ENCODE data around the gene NUDT3. TPM values are rescaled to one million over a fixed set of nuclear protein-coding genes. Genes with fewer than 3 reads are reported as not detected.

Gene NUDT3
- total and polyA plus RNA-seq, 9 of the 15 experiments (the other 6 are each of a cell fraction or from before 2014, with no cell fraction given), result 5.4 to 81.2 (median 56.4) TPM

DNA sequence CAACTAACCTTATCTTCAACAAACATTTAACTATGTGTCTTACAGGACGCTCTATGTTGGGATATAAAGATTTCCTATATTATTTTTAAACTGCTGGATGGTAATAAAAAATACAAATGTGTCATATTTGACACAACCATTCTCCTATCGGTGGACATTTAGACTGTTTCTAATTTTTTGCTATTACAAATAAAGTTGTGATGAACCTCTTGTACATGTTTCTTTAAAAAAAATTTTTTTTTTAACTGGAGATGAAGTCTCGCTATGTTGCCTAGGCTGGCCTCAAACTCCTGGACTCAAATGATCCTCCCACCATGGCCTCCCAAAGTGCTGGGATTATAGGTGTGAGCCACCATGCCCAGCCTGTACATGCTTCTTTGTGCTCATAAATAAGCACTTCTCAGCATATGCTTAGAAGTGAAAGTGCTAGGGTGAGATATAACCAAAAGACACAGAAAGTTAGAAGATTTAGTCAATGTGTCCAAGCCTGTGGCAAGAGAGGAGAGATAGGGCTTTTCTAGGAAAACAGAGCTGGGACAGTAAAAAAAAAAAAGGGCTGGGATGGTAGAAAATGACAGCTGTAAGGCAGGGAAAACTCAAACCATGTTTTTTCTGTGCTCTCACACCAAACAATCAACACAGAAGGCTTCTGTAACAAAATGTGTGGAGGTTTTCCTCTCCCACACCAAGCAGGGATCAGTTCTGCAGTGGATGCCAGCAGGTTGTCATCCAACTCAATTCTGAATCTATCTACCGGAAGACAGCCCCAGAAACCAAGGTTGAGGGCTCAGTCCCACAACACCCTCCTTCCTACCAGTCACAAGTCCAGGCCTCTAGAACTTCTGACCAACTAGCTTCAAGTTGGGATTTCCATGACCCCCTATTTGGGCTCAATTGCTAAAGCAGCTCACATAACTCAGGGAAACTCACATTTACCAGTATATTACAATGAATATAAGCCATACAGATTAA lies 73.7 kb downstream of the NUDT3 start (continued):
- TF ChIP-seq, protein P1, sequence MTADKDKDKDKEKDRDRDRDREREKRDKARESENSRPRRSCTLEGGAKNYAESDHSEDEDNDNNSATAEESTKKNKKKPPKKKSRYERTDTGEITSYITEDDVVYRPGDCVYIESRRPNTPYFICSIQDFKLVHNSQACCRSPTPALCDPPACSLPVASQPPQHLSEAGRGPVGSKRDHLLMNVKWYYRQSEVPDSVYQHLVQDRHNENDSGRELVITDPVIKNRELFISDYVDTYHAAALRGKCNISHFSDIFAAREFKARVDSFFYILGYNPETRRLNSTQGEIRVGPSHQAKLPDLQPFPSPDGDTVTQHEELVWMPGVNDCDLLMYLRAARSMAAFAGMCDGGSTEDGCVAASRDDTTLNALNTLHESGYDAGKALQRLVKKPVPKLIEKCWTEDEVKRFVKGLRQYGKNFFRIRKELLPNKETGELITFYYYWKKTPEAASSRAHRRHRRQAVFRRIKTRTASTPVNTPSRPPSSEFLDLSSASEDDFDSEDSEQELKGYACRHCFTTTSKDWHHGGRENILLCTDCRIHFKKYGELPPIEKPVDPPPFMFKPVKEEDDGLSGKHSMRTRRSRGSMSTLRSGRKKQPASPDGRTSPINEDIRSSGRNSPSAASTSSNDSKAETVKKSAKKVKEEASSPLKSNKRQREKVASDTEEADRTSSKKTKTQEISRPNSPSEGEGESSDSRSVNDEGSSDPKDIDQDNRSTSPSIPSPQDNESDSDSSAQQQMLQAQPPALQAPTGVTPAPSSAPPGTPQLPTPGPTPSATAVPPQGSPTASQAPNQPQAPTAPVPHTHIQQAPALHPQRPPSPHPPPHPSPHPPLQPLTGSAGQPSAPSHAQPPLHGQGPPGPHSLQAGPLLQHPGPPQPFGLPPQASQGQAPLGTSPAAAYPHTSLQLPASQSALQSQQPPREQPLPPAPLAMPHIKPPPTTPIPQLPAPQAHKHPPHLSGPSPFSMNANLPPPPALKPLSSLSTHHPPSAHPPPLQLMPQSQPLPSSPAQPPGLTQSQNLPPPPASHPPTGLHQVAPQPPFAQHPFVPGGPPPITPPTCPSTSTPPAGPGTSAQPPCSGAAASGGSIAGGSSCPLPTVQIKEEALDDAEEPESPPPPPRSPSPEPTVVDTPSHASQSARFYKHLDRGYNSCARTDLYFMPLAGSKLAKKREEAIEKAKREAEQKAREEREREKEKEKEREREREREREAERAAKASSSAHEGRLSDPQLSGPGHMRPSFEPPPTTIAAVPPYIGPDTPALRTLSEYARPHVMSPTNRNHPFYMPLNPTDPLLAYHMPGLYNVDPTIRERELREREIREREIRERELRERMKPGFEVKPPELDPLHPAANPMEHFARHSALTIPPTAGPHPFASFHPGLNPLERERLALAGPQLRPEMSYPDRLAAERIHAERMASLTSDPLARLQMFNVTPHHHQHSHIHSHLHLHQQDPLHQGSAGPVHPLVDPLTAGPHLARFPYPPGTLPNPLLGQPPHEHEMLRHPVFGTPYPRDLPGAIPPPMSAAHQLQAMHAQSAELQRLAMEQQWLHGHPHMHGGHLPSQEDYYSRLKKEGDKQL (CRISPR knock-in tag; IDR thresholded peaks at IDR 0.05; ENCODE audit: borderline replicate concordance), result no peak
- no peak for TF ChIP-seq GABPB1 (CRISPR knock-in tag; IDR thresholded peaks at IDR 0.05)
- no peak for TF ChIP-seq HMG20B (CRISPR knock-in tag; IDR thresholded peaks at IDR 0.05)
- TF ChIP-seq, protein P2, sequence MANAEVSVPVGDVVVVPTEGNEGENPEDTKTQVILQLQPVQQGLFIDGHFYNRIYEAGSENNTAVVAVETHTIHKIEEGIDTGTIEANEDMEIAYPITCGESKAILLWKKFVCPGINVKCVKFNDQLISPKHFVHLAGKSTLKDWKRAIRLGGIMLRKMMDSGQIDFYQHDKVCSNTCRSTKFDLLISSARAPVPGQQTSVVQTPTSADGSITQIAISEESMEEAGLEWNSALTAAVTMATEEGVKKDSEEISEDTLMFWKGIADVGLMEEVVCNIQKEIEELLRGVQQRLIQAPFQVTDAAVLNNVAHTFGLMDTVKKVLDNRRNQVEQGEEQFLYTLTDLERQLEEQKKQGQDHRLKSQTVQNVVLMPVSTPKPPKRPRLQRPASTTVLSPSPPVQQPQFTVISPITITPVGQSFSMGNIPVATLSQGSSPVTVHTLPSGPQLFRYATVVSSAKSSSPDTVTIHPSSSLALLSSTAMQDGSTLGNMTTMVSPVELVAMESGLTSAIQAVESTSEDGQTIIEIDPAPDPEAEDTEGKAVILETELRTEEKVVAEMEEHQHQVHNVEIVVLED (CRISPR knock-in tag; IDR thresholded peaks at IDR 0.05), result no peak
- TF ChIP-seq KAT2B (IDR thresholded peaks at IDR 0.05; ENCODE audit: low read depth, low read length), result no peak
- no peak for TF ChIP-seq NFXL1 (CRISPR knock-in tag; IDR thresholded peaks at IDR 0.05)
- TF ChIP-seq HDAC1 (IDR thresholded peaks at IDR 0.05), result peak in 1 of 2 experiments; percentile 67; a peak in 2 of 4 replicates
- TF ChIP-seq TEAD4 (IDR thresholded peaks at IDR 0.05; ENCODE audit: low read length), result peak; percentile 71; the same call in 1 of the 2 replicates
- no peak for TF ChIP-seq TEAD4 (CRISPR knock-in tag; IDR thresholded peaks at IDR 0.05; ENCODE audit: borderline replicate concordance)
- TF ChIP-seq ZNF24 (IDR thresholded peaks at IDR 0.05), result no peak
- TF ChIP-seq ZNF316 (IDR thresholded peaks at IDR 0.05), result peak; percentile 45; the same call in 1 of the 2 replicates
- TF ChIP-seq, protein P3, sequence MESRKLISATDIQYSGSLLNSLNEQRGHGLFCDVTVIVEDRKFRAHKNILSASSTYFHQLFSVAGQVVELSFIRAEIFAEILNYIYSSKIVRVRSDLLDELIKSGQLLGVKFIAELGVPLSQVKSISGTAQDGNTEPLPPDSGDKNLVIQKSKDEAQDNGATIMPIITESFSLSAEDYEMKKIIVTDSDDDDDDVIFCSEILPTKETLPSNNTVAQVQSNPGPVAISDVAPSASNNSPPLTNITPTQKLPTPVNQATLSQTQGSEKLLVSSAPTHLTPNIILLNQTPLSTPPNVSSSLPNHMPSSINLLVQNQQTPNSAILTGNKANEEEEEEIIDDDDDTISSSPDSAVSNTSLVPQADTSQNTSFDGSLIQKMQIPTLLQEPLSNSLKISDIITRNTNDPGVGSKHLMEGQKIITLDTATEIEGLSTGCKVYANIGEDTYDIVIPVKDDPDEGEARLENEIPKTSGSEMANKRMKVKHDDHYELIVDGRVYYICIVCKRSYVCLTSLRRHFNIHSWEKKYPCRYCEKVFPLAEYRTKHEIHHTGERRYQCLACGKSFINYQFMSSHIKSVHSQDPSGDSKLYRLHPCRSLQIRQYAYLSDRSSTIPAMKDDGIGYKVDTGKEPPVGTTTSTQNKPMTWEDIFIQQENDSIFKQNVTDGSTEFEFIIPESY (CRISPR knock-in tag; IDR thresholded peaks at IDR 0.05), result no peak
- TF ChIP-seq, protein P4, sequence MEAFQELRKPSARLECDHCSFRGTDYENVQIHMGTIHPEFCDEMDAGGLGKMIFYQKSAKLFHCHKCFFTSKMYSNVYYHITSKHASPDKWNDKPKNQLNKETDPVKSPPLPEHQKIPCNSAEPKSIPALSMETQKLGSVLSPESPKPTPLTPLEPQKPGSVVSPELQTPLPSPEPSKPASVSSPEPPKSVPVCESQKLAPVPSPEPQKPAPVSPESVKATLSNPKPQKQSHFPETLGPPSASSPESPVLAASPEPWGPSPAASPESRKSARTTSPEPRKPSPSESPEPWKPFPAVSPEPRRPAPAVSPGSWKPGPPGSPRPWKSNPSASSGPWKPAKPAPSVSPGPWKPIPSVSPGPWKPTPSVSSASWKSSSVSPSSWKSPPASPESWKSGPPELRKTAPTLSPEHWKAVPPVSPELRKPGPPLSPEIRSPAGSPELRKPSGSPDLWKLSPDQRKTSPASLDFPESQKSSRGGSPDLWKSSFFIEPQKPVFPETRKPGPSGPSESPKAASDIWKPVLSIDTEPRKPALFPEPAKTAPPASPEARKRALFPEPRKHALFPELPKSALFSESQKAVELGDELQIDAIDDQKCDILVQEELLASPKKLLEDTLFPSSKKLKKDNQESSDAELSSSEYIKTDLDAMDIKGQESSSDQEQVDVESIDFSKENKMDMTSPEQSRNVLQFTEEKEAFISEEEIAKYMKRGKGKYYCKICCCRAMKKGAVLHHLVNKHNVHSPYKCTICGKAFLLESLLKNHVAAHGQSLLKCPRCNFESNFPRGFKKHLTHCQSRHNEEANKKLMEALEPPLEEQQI (IDR thresholded peaks at IDR 0.05), result no peak
- no peak for TF ChIP-seq ZNF507 (tag; conservative IDR thresholded peaks at IDR 0.05)
- no peak for TF ChIP-seq PTRF (tag; IDR thresholded peaks at IDR 0.05)
- TF ChIP-seq ETV5 (CRISPR knock-in tag; IDR thresholded peaks at IDR 0.05; ENCODE audit: low read depth), result no peak
